PC-3 (cell line): ENCODE measurements around the gene TECPR2.

ENCODE experiments used
- CTCF ChIP-seq: fragments of 300-600 bp; sonication (generic); conservative IDR thresholded peaks from 2 replicates; pipeline ENCODE4 v1.5.1; 2017; ENCODE audit warnings: antibody characterized with exemption, low read depth, mild to moderate bottlenecking, low read length
- EZH2 ChIP-seq: fragments of 300-600 bp; sonication (generic); IDR thresholded peaks from one replicate; pipeline ENCODE4 v1.6.1; 2017; ENCODE audit warnings: antibody characterized with exemption, mild to moderate bottlenecking, low read length; ENCODE audit not compliant: unreplicated experiment
- EZH2phosphoT487 ChIP-seq: fragments of 300-600 bp; sonication (generic); IDR thresholded peaks from 2 replicates; pipeline ENCODE4 v1.6.1; 2018; ENCODE audit warnings: mild to moderate bottlenecking, antibody characterized with exemption, low read length, borderline replicate concordance

- TF ChIP-seq CTCF (no peak), EZH2phosphoT487 (no peak), EZH2 (no peak)
Measured at GRCh38 chr14:102518063-102518648, 155.4 kb downstream of the TECPR2 start.
